Left kidney (tissue), 2 donors: Measurements from ENCODE around the gene SERPINB8. TPM values are rescaled to one million over a fixed set of nuclear protein-coding genes. Genes with fewer than 3 reads are reported as not detected.

Experiments used
- DNase-seq: peaks from one replicate; pipeline ENCODE4 v3.0.0-alpha.2; 2013
- polyA plus RNA-seq: library from polyadenylated mRNA; unstranded; fragments of 120-200 nt; gene quantifications from one replicate; pipeline ENCODE4 v1.2.1, GENCODE V29; 2013; ENCODE audit not compliant: insufficient read length

SERPINB8 gene
- polyA plus RNA-seq, 1 donor: 3.4 TPM

GRCh38 chr18:63964908-63965307 is 5.0 kb upstream of the SERPINB8 start:
- DNase-seq: no peak

- no peak for DNase-seq
Measured at GRCh38 chr18:63965716-63966330, 4.1 kb upstream of the SERPINB8 start.

- DNase-seq: no peak
Measured at GRCh38 chr18:63970809-63971205, 926 bp downstream of the SERPINB8 start.

- DNase-seq: no peak
Measured at GRCh38 chr18:63971320-63972001, 1.6 kb downstream of the SERPINB8 start.

GRCh38 chr18:63972002-63972376 is 2.1 kb downstream of the SERPINB8 start:
- no peak for DNase-seq

GRCh38 chr18:63974991-63975390 is 5.1 kb downstream of the SERPINB8 start:
- no peak for DNase-seq

- no peak for DNase-seq
Measured at GRCh38 chr18:63975628-63976027, 5.7 kb downstream of the SERPINB8 start.

- no peak for DNase-seq
Measured at GRCh38 chr18:63977040-63977439, 7.2 kb downstream of the SERPINB8 start.

GRCh38 chr18:63979409-63979920 is 9.6 kb downstream of the SERPINB8 start:
- DNase-seq: peak; percentile 81

- no peak for DNase-seq
Measured at GRCh38 chr18:63980027-63980426, 10.1 kb downstream of the SERPINB8 start.

GRCh38 chr18:63980896-63981460 is 11.1 kb downstream of the SERPINB8 start:
- no peak for DNase-seq

- DNase-seq: no peak
Measured at GRCh38 chr18:63981719-63982118, 11.8 kb downstream of the SERPINB8 start.

- no peak for DNase-seq
Measured at GRCh38 chr18:63982361-63982760, 12.5 kb downstream of the SERPINB8 start.

GRCh38 chr18:63986885-63987284 is 17.0 kb downstream of the SERPINB8 start:
- no peak for DNase-seq

GRCh38 chr18:63987743-63988142 is 17.9 kb downstream of the SERPINB8 start:
- no peak for DNase-seq

- no peak for DNase-seq
Measured at GRCh38 chr18:63992751-63993150, 22.9 kb downstream of the SERPINB8 start.

- DNase-seq: peak; percentile 26
Measured at GRCh38 chr18:63994783-63995399, 25.0 kb downstream of the SERPINB8 start.

GRCh38 chr18:63997041-63997440 is 27.2 kb downstream of the SERPINB8 start:
- DNase-seq: no peak

- DNase-seq: no peak
Measured at GRCh38 chr18:63997606-63998005, 27.7 kb downstream of the SERPINB8 start.

- DNase-seq: no peak
Measured at GRCh38 chr18:63999871-64000270, 30.0 kb downstream of the SERPINB8 start.

GRCh38 chr18:64002581-64002980 is 32.7 kb downstream of the SERPINB8 start:
- no peak for DNase-seq

- no peak for DNase-seq
Measured at GRCh38 chr18:64009305-64009704, 39.4 kb downstream of the SERPINB8 start.

GRCh38 chr18:64011513-64011912 is 41.6 kb downstream of the SERPINB8 start:
- no peak for DNase-seq
